Astrocyte (in vitro differentiated cells and primary cell): ENCODE data around the gene ZNF684. TPM values are rescaled to one million over a fixed set of nuclear protein-coding genes. Genes with fewer than 3 reads are reported as not detected.
"Not testable (repeated sequence)": the region's sequence is repeated elsewhere in the genome, so short reads cannot be mapped to it uniquely, and the experiment has no call there.

ENCODE experiments used
- DNase-seq: peaks from one replicate; pipeline ENCODE4 v3.0.0-alpha.2; 2010; ENCODE audit warnings: low read depth
- FAIRE-seq: peaks from 2 replicates; lab custom pipeline; 2011; peaks lifted over from hg19 to GRCh38; lab: Jason Lieb, UNC
- H2AFZ ChIP-seq: 2 replicates; pipeline ENCODE4 v1.6.0; 2012; ENCODE audit warnings: low read depth, low read length, inconsistent platforms
- H3K27ac ChIP-seq: 2 replicates; pipeline ENCODE4 v1.5.1; 2011; ENCODE audit warnings: low read depth, low read length, inconsistent platforms
- H3K27me3 ChIP-seq: 2 replicates; pipeline ENCODE4 v1.6.0; 2011; ENCODE audit warnings: low read length, inconsistent platforms; ENCODE audit not compliant: insufficient read depth
- H3K36me3 ChIP-seq: 2 replicates; pipeline ENCODE4 v1.5.1; 2011; ENCODE audit warnings: low read length, inconsistent platforms; ENCODE audit not compliant: insufficient read depth
- H3K4me1 ChIP-seq: 2 replicates; pipeline ENCODE4 v1.5.1; 2011; ENCODE audit warnings: low read length, inconsistent platforms; ENCODE audit not compliant: insufficient read depth
- H3K4me2 ChIP-seq: 2 replicates; pipeline ENCODE4 v1.6.0; 2012; ENCODE audit warnings: low read length, inconsistent platforms
- H3K4me3 ChIP-seq: 2 replicates; pipeline ENCODE4 v1.5.1; 2011; ENCODE audit warnings: low read depth, mild to moderate bottlenecking, low read length, inconsistent platforms; ENCODE audit not compliant: insufficient read depth
- H3K79me2 ChIP-seq: 2 replicates; pipeline ENCODE4 v1.6.0; 2012; ENCODE audit warnings: mild to moderate bottlenecking, low read length, inconsistent platforms; ENCODE audit not compliant: insufficient read depth
- H3K9ac ChIP-seq: 2 replicates; pipeline ENCODE4 v1.6.0; 2012; ENCODE audit warnings: mild to moderate bottlenecking, low read length, inconsistent platforms
- H3K9me3 ChIP-seq: 2 replicates; pipeline ENCODE4 v1.5.1; 2012; ENCODE audit warnings: low read depth, mild to moderate bottlenecking, low read length, inconsistent platforms; ENCODE audit not compliant: insufficient read depth
- H4K20me1 ChIP-seq: 2 replicates; pipeline ENCODE4 v1.6.0; 2012; ENCODE audit warnings: low read length, inconsistent platforms; ENCODE audit not compliant: insufficient read depth
- H3K27ac Mint-ChIP-seq: one replicate; pipeline ENCODE4 v1.8.0; 2021; ENCODE audit warnings: mild to moderate bottlenecking, mixed read lengths; ENCODE audit not compliant: unreplicated experiment
- H3K27me3 Mint-ChIP-seq: one replicate; pipeline ENCODE4 v1.8.0; 2021; ENCODE audit warnings: low read depth, mixed read lengths; ENCODE audit not compliant: unreplicated experiment
- H3K36me3 Mint-ChIP-seq: one replicate; pipeline ENCODE4 v1.8.0; 2021; ENCODE audit warnings: low read depth, mixed read lengths; ENCODE audit not compliant: unreplicated experiment
- H3K4me1 Mint-ChIP-seq: one replicate; pipeline ENCODE4 v1.8.0; 2021; ENCODE audit warnings: low read depth, mixed read lengths; ENCODE audit not compliant: unreplicated experiment
- H3K4me3 Mint-ChIP-seq: one replicate; pipeline ENCODE4 v1.8.0; 2021; ENCODE audit warnings: mild to moderate bottlenecking, moderate library complexity, mixed read lengths; ENCODE audit not compliant: unreplicated experiment
- H3K9me3 Mint-ChIP-seq: one replicate; pipeline ENCODE4 v1.8.0; 2021; ENCODE audit warnings: mild to moderate bottlenecking, mixed read lengths; ENCODE audit not compliant: unreplicated experiment
- EZH2 ChIP-seq: IDR thresholded peaks from 2 replicates; pipeline ENCODE4 v1.6.1; 2012; ENCODE audit warnings: mild to moderate bottlenecking, low read length, inconsistent platforms; ENCODE audit not compliant: insufficient read depth
- total RNA-seq: library from RNA; stranded (reverse); gene quantifications from 2 replicates; pipeline ENCODE4 v1.2.1, GENCODE V29; 2021
- TF ChIP-seq, protein P1 (sequence below): IDR thresholded peaks from 2 replicates; pipeline ENCODE4 v1.5.1; 2011; ENCODE audit warnings: low read depth, mild to moderate bottlenecking, inconsistent platforms, low read length, moderate library complexity; ENCODE audit not compliant: insufficient read depth

Gene ZNF684
- total RNA-seq, 1 donor from 2014 or later: 3.9 TPM

- Histone ChIP-seq H3K4me2 (no peak overlapping the region), H2AFZ (no peak overlapping the region), H3K4me3 (no peak overlapping the region), H4K20me1 (no peaks in the 10 kb centered on the region), H3K9me3 (no peaks in the 10 kb centered on the region), H3K79me2 (no peaks in the 10 kb centered on the region), H3K4me1 (no peaks in the 10 kb centered on the region), H3K27me3 (no peaks in the 10 kb centered on the region), H3K9ac (no peak overlapping the region), H3K27ac (no peak overlapping the region), H3K36me3 (peaks cover 3% of the 10 kb centered on the region)
- no peaks in the 10 kb centered on the region for H3K9me3 Mint-ChIP-seq
- FAIRE-seq (no peak), DNase-seq (no peak)
- H3K27ac Mint-ChIP-seq: no peak overlapping the region
- peaks cover 12% of the 10 kb centered on the region for H3K36me3 Mint-ChIP-seq
- no peaks in the 10 kb centered on the region for H3K27me3 Mint-ChIP-seq
- TF ChIP-seq EZH2: no peak
- TF ChIP-seq, protein P1, sequence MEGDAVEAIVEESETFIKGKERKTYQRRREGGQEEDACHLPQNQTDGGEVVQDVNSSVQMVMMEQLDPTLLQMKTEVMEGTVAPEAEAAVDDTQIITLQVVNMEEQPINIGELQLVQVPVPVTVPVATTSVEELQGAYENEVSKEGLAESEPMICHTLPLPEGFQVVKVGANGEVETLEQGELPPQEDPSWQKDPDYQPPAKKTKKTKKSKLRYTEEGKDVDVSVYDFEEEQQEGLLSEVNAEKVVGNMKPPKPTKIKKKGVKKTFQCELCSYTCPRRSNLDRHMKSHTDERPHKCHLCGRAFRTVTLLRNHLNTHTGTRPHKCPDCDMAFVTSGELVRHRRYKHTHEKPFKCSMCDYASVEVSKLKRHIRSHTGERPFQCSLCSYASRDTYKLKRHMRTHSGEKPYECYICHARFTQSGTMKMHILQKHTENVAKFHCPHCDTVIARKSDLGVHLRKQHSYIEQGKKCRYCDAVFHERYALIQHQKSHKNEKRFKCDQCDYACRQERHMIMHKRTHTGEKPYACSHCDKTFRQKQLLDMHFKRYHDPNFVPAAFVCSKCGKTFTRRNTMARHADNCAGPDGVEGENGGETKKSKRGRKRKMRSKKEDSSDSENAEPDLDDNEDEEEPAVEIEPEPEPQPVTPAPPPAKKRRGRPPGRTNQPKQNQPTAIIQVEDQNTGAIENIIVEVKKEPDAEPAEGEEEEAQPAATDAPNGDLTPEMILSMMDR: no peak
- no peaks in the 10 kb centered on the region for H3K4me1 Mint-ChIP-seq
- no peak overlapping the region for H3K4me3 Mint-ChIP-seq
Observed at GRCh38 chr1:40539338-40539737, 7.9 kb downstream of the ZNF684 start.

DNA sequence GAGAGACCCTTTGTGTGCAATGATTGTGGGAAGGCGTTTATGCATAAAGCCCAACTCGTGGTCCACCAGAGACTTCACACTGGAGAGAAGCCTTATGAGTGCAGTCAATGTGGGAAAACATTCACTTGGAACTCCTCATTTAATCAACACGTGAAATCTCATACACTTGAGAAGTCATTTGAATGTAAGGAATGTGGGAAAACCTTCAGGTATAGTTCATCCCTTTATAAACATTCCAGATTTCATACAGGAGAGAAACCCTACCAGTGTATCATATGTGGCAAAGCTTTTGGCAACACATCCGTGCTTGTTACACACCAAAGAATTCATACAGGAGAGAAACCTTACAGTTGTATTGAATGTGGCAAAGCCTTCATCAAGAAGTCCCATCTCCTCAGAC, 15.5 kb downstream of the ZNF684 start:
- no peaks in the 10 kb centered on the region for H3K4me1 Mint-ChIP-seq
- H3K27me3 ChIP-seq: no peaks in the 10 kb centered on the region
- no peak for TF ChIP-seq EZH2
- TF ChIP-seq, protein P1: no peak
- H3K36me3 Mint-ChIP-seq: peaks cover 36% of the 10 kb centered on the region
- H3K4me1 ChIP-seq: no peaks in the 10 kb centered on the region
- H2AFZ ChIP-seq: no peak overlapping the region
- no peaks in the 10 kb centered on the region for H4K20me1 ChIP-seq
- FAIRE-seq: no peak
- no peak overlapping the region for H3K4me2 ChIP-seq
- H3K27ac ChIP-seq: no peak overlapping the region
- DNase-seq: no peak
- H3K9me3 ChIP-seq: peaks cover 13% of the 10 kb centered on the region
- H3K36me3 ChIP-seq: peaks cover 10% of the 10 kb centered on the region
- H3K79me2 ChIP-seq: no peaks in the 10 kb centered on the region
- H3K4me3 ChIP-seq: no peak overlapping the region
- H3K9me3 Mint-ChIP-seq: peaks cover 18% of the 10 kb centered on the region
- no peak overlapping the region for H3K27ac Mint-ChIP-seq
- H3K4me3 Mint-ChIP-seq: no peak overlapping the region
- H3K27me3 Mint-ChIP-seq: no peaks in the 10 kb centered on the region
- no peak overlapping the region for H3K9ac ChIP-seq

- Mint-ChIP-seq H3K9me3 (no peaks in the 10 kb centered on the region), H3K36me3 (peaks cover 2% of the 10 kb centered on the region), H3K27ac (no peak overlapping the region), H3K27me3 (peaks cover 3% of the 10 kb centered on the region), H3K4me1 (no peaks in the 10 kb centered on the region), H3K4me3 (no peak overlapping the region)
- no peak for TF ChIP-seq EZH2
- TF ChIP-seq, protein P1: no peak
- Histone ChIP-seq H4K20me1 (no peaks in the 10 kb centered on the region), H3K27me3 (no peaks in the 10 kb centered on the region), H3K9me3 (no peaks in the 10 kb centered on the region), H3K27ac (no peak overlapping the region), H3K4me1 (no peaks in the 10 kb centered on the region), H3K36me3 (no peaks in the 10 kb centered on the region), H3K9ac (no peak overlapping the region), H2AFZ (no peak overlapping the region), H3K4me3 (no peak overlapping the region), H3K4me2 (no peak overlapping the region), H3K79me2 (no peaks in the 10 kb centered on the region)
- DNase-seq: no peak
- FAIRE-seq: no peak
Observed at GRCh38 chr1:40553017-40553416, 21.6 kb downstream of the ZNF684 start.

DNA sequence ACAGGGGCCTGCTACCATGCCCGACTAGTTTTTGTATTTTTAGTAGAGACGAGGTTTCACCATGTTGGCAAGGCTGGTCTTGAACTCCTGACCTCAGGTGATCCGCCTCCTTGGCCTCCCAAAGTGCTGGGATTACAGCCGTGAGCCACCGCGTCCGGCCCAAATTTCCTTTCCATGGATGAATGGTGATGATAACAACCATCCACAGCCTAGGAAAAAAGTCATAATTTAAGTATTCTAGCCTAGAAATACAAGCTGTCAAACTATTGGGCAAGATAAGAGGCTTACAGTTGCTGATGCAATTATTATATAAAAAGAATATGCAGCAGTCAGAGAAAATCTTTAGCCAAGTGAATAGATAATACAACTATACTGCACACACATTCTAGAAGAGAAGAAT, 23.4 kb downstream of the ZNF684 start:
- not testable (repeated sequence) for H3K27ac ChIP-seq, H3K4me3 ChIP-seq, H3K36me3 ChIP-seq, H3K4me1 Mint-ChIP-seq, H3K27me3 ChIP-seq, H3K4me1 ChIP-seq, H3K36me3 Mint-ChIP-seq, DNase-seq, H3K9me3 Mint-ChIP-seq, H3K4me2 ChIP-seq, H3K27ac Mint-ChIP-seq, H4K20me1 ChIP-seq, H3K4me3 Mint-ChIP-seq, H3K9ac ChIP-seq, H3K9me3 ChIP-seq, H2AFZ ChIP-seq, H3K27me3 Mint-ChIP-seq, H3K79me2 ChIP-seq, FAIRE-seq
